IMR-90 (cell line): ENCODE data around the gene GNAS-AS1. TPM values are rescaled to one million over a fixed set of nuclear protein-coding genes. Genes with fewer than 3 reads are reported as not detected.

ENCODE experiments used
- ATAC-seq: fragments of 200-7000 bp; cut with Tn5 transposase; 2 replicates; pipeline ENCODE4 v1.9.1; 2020; ENCODE audit warnings: low read depth, mild to moderate bottlenecking, moderate library complexity
- BruUV-seq: library from RNA; stranded (reverse); fragments of 400-500 nt; replicated peaks from 2 replicates; lab custom pipeline; 2021; lab: Mats Ljungman, UMichigan
- CTCF ChIA-PET: fragments of 300-600 bp; formaldehyde crosslinking; extraction: SDS; loops from one replicate; lab custom pipeline; 2021; ENCODE audit warnings: antibody characterized with exemption; lab: Yijun Ruan, JAX
- POLR2A ChIA-PET: fragments of 300-600 bp; sonication (Branson Sonifier 250); formaldehyde crosslinking; loops from one replicate; lab custom pipeline; 2022; ENCODE audit warnings: antibody characterized with exemption; ENCODE audit not compliant: unreplicated experiment; lab: Charles Lee
- DNase-seq: peaks from one replicate; pipeline ENCODE4 v3.0.0; 2013
- H2AFZ ChIP-seq: replicated peaks from 2 replicates; pipeline ENCODE3; 2013; ENCODE audit warnings: low read length, mild to moderate bottlenecking; ENCODE audit not compliant: poor library complexity
- H2AK5ac ChIP-seq: 2 replicates; pipeline ENCODE4 v1.6.1; 2013; ENCODE audit warnings: low read depth, low read length, inconsistent platforms
- H2AK9ac ChIP-seq: replicated peaks from 2 replicates; pipeline ENCODE3; 2013; ENCODE audit warnings: mild to moderate bottlenecking, low read depth, low read length, moderate library complexity; ENCODE audit not compliant: poor library complexity
- H2BK120ac ChIP-seq: 2 replicates; pipeline ENCODE4 v1.6.1; 2013; ENCODE audit warnings: low read depth, low read length, inconsistent platforms
- H2BK15ac ChIP-seq: 3 replicates; pipeline ENCODE4 v1.6.1; 2013; ENCODE audit warnings: low read depth, low read length, inconsistent platforms
- H2BK20ac ChIP-seq: 2 replicates; pipeline ENCODE4 v1.6.1; 2013; ENCODE audit warnings: low read depth, mild to moderate bottlenecking, inconsistent platforms, low read length, moderate library complexity
- H2BK5ac ChIP-seq: 2 replicates; pipeline ENCODE4 v1.6.1; 2013; ENCODE audit warnings: mild to moderate bottlenecking, low read depth, low read length, inconsistent platforms; ENCODE audit not compliant: poor library complexity, severe bottlenecking
- H3K14ac ChIP-seq: replicated peaks from 2 replicates; pipeline ENCODE4 v1.6.1; 2013; ENCODE audit warnings: low read depth, low read length, inconsistent platforms
- H3K18ac ChIP-seq: 2 replicates; pipeline ENCODE4 v1.6.1; 2013; ENCODE audit warnings: low read depth, low read length, control low read depth
- H3K23ac ChIP-seq: 2 replicates; pipeline ENCODE4 v1.6.1; 2013; ENCODE audit warnings: low read depth, low read length, inconsistent platforms
- H3K27ac ChIP-seq: 2 replicates; pipeline ENCODE4 v1.5.1; 2013; ENCODE audit warnings: mild to moderate bottlenecking, control low read depth, low read length; ENCODE audit not compliant: insufficient read depth
- H3K27me3 ChIP-seq: 2 replicates; pipeline ENCODE4 v1.6.1; 2013; ENCODE audit warnings: low read length; ENCODE audit not compliant: control insufficient read depth, insufficient read depth
- H3K36me3 ChIP-seq: 2 replicates; pipeline ENCODE4 v1.6.1; 2013; ENCODE audit warnings: low read length, mixed read lengths; ENCODE audit not compliant: control insufficient read depth, insufficient read depth
- H3K4ac ChIP-seq: 2 replicates; pipeline ENCODE4 v1.6.1; 2013; ENCODE audit warnings: low read depth, low read length, inconsistent platforms
- H3K4me1 ChIP-seq: 2 replicates; pipeline ENCODE4 v1.6.1; 2013; ENCODE audit warnings: low read length, mixed read lengths; ENCODE audit not compliant: control insufficient read depth, insufficient read depth
- H3K4me2 ChIP-seq: 2 replicates; pipeline ENCODE4 v1.6.1; 2013; ENCODE audit warnings: low read depth, mild to moderate bottlenecking, control low read depth, low read length, moderate library complexity
- H3K4me3 ChIP-seq: 2 replicates; pipeline ENCODE4 v1.5.1; 2013; ENCODE audit warnings: low read depth, mild to moderate bottlenecking, control low read depth, low read length, moderate library complexity; ENCODE audit not compliant: insufficient read depth
- H3K56ac ChIP-seq: 2 replicates; pipeline ENCODE4 v1.6.1; 2013; ENCODE audit warnings: low read length, inconsistent platforms; ENCODE audit not compliant: insufficient read depth; ENCODE audit errors: extremely low read depth
- H3K79me1 ChIP-seq, 2 experiments: 2 replicates each; pipeline ENCODE4 v1.6.1; 2013; ENCODE audit warnings: low read length in 2 of 2, inconsistent platforms in 1 of 2, low read depth in 1 of 2
- H3K9ac ChIP-seq: 2 replicates; pipeline ENCODE4 v1.6.1; 2013; ENCODE audit warnings: low read depth, low read length, control low read depth
- H3K9me1 ChIP-seq: 2 replicates; pipeline ENCODE4 v1.6.1; 2013; ENCODE audit warnings: low read length, inconsistent platforms; ENCODE audit not compliant: insufficient read depth
- H3K9me3 ChIP-seq: 2 replicates; pipeline ENCODE4 v1.6.1; 2013; ENCODE audit warnings: low read length; ENCODE audit not compliant: control insufficient read depth, insufficient read depth
- H4K20me1 ChIP-seq: 2 replicates; pipeline ENCODE4 v1.6.1; 2013; ENCODE audit warnings: low read length, inconsistent platforms; ENCODE audit not compliant: insufficient read depth
- H4K5ac ChIP-seq: 2 replicates; pipeline ENCODE4 v1.6.1; 2013; ENCODE audit warnings: mild to moderate bottlenecking, low read depth, low read length, control low read depth
- H4K8ac ChIP-seq, 2 experiments: 2 replicates each; pipeline ENCODE4 v1.6.1; 2013; ENCODE audit warnings: low read depth in 2 of 2, low read length in 2 of 2, control low read depth in 1 of 2, inconsistent platforms in 1 of 2
- H4K91ac ChIP-seq: 2 replicates; pipeline ENCODE4 v1.6.1; 2013; ENCODE audit warnings: low read depth, low read length, inconsistent platforms; ENCODE audit not compliant: insufficient read depth
- CTCF ChIP-seq: conservative IDR thresholded peaks from 2 replicates; pipeline ENCODE4 v1.5.1; 2012; ENCODE audit warnings: mild to moderate bottlenecking, low read depth, low read length, improper control_type of control experiment
- FOS ChIP-seq: fragments of 150-350 bp; IDR thresholded peaks from 2 replicates; pipeline ENCODE4 v1.6.1; 2016; ENCODE audit warnings: low read depth, low read length
- MAZ ChIP-seq: IDR thresholded peaks from 2 replicates; pipeline ENCODE4 v1.6.1; 2012; ENCODE audit warnings: low read depth, mild to moderate bottlenecking, low read length, improper control_type of control experiment, moderate library complexity, borderline replicate concordance
- NFE2L2 ChIP-seq: fragments of 150-350 bp; IDR thresholded peaks from 2 replicates; pipeline ENCODE4 v1.6.1; 2016; ENCODE audit warnings: low read depth, mild to moderate bottlenecking, low read length
- POLR2A ChIP-seq: IDR thresholded peaks from 2 replicates; pipeline ENCODE4 v1.6.1; 2012; ENCODE audit warnings: mild to moderate bottlenecking, low read depth, low read length
- RFX5 ChIP-seq: IDR thresholded peaks from 2 replicates; pipeline ENCODE4 v1.8.0; 2012; ENCODE audit warnings: low read depth, mild to moderate bottlenecking, low read length, moderate library complexity
- SMC3 ChIP-seq: fragments of 150-350 bp; IDR thresholded peaks from 2 replicates; pipeline ENCODE4 v1.6.1; 2016; ENCODE audit warnings: low read depth, mild to moderate bottlenecking, antibody characterized with exemption, low read length, moderate library complexity
- WGBS, 2 experiments: methylation state at CpG; one replicate each; pipeline versions ENCODE4 v1.1.5 to v1.1.7; 2013; ENCODE audit warnings: missing lambda C conversion rate in 2 of 2; ENCODE audit not compliant: insufficient read length in 1 of 2; ENCODE audit errors: extremely low coverage in 2 of 2; 5-methylcytosine and 5-hydroxymethylcytosine counted together
- dilution Hi-C: fragments of 300-500 bp; cut with HindIII; formaldehyde crosslinking; loops from one replicate; pipeline ENCODE4 v1.14.3; 2018; ENCODE audit warnings: low sequenced_read_pairs; ENCODE audit not compliant: unreplicated experiment
- in situ Hi-C: fragments of 300-500 bp; cut with MboI; formaldehyde crosslinking; loops from 3 replicates; pipeline ENCODE4 v1.14.3; 2019; ENCODE audit warnings: low sequenced_read_pairs, inconsistent platforms, mixed read lengths
- intact Hi-C: fragments of 100-400 bp; cut with micrococcal nuclease; formaldehyde crosslinking; loops from 2 replicates; pipeline ENCODE4 v1.10.0; 2022
- polyA plus RNA-seq, 3 experiments: library from polyadenylated mRNA; depleted of rRNA; stranded (reverse); fragments of >200 nt; gene quantifications; 2 replicates each; pipeline ENCODE4 v1.2.3, GENCODE V29; 2012; ENCODE audit warnings: low replicate concordance in 1 of 3
- total RNA-seq: library from RNA; depleted of rRNA; stranded (reverse); fragments of >200 nt; gene quantifications from 2 replicates; pipeline ENCODE4 v1.2.3, GENCODE V29; 2012
- TF ChIP-seq, protein P1 (sequence below): fragments of 150-350 bp; IDR thresholded peaks from 2 replicates; pipeline ENCODE4 v1.6.1; 2016; ENCODE audit warnings: low read depth, mild to moderate bottlenecking, low read length, moderate library complexity, borderline replicate concordance

Gene GNAS-AS1
- total and polyA plus RNA-seq, 2 of the 4 experiments (the other 2 are of a cell fraction): 0.54 to 0.60 TPM

DNA sequence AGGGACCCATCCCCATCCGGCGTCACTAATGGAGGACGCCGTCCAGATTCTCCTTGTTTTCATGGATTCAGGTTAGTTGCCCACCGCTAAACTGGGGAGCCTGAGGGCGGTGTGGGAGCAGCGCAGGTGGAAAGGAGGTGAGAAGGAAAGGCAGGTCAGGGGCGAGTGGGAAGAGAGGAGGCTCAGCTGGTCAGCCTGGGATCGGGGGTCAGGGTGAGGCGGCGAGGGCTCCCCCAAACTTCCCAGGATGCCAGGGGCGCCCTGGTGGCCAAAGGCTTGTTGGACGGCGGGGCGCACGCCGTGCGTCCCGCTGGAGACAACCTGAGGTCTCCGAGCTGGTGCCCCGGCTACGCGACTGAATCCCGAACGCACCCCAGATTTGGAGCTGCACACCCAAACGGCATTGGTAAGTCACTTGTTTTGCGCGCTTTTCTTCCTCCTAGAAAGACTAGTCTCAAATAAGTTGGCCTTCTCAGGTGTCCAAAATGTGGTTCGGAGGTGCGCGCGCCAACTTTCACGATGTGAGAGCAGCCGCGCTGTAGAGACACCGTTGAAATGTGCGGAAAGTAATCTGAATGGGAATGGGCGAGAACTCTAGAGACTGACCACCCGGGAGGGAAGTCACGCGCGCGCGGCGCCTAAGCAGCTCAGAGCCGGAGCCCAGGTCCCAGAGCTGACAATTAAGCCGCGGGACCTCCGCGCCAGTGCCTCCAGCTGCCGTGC, 9.7 kb downstream of the GNAS-AS1 start:
- Histone ChIP-seq H3K14ac (no peak overlapping the region), H3K79me1 (no peaks in the 10 kb centered on the region), H3K9ac (no peak overlapping the region), H3K9me3 (no peaks in the 10 kb centered on the region), H2AFZ (peak overlapping the region; percentile 15), H3K23ac (no peak overlapping the region), H2BK5ac (no peak overlapping the region), H3K18ac (no peak overlapping the region), H2AK5ac (no peak overlapping the region), H2BK20ac (no peak overlapping the region), H4K91ac (no peak overlapping the region), H2BK120ac (no peak overlapping the region), H4K20me1 (no peaks in the 10 kb centered on the region), H3K4ac (no peak overlapping the region), H3K4me1 (no peaks in the 10 kb centered on the region; the same call in 1 of the 2 replicates), H3K27ac (no peak overlapping the region), H3K56ac (no peak overlapping the region), H2AK9ac (no peak overlapping the region), H3K36me3 (peaks cover 2% of the 10 kb centered on the region; the same call in 1 of the 2 replicates), H3K4me2 (no peak overlapping the region), H4K8ac (no peak overlapping the region), H3K9me1 (no peaks in the 10 kb centered on the region; the same call in 1 of the 2 replicates), H3K4me3 (no peak overlapping the region), H2BK15ac (no peak overlapping the region), H4K5ac (no peak overlapping the region), H3K27me3 (peaks cover 50% of the 10 kb centered on the region)
- TF ChIP-seq RFX5 (no peak), CTCF (no peak), NFE2L2 (no peak), MAZ (no peak), SMC3 (no peak), FOS (no peak), POLR2A (no peak)
- TF ChIP-seq, protein P1, sequence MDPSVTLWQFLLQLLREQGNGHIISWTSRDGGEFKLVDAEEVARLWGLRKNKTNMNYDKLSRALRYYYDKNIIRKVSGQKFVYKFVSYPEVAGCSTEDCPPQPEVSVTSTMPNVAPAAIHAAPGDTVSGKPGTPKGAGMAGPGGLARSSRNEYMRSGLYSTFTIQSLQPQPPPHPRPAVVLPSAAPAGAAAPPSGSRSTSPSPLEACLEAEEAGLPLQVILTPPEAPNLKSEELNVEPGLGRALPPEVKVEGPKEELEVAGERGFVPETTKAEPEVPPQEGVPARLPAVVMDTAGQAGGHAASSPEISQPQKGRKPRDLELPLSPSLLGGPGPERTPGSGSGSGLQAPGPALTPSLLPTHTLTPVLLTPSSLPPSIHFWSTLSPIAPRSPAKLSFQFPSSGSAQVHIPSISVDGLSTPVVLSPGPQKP: no peak
- 52% methylated on average over 17 of the region's 51 CpGs; no CpG with 5 or more reads in 1 of the 2 experiments for WGBS, 2 experiments
- in situ Hi-C loops (no loop called here), dilution Hi-C loops (no loop called here), intact Hi-C loops (no loop called here)
- no TSS peak for BruUV-seq
- ChIA-PET CTCF (no interaction called here), POLR2A (no interaction called here)
- ATAC-seq (no peak), DNase-seq (no peak)
